ENCODE measurements around the gene TMEM54. TPM values are rescaled to one million over a fixed set of nuclear protein-coding genes. Genes with fewer than 3 reads are reported as not detected.

Gene TMEM54
- total and polyA plus RNA-seq, 2 donors (not counting 1 experiment from before 2014, with no cell fraction given): 0.13 TPM; not detected in 1

GRCh38 chr1:32891241-32891570 is 10.0 kb downstream of the TMEM54 start:
- ChIA-PET CTCF (interaction anchor here (0.9 to 4.2 kb wide), 2 partner anchors 16 to 179 kb away, joined by 3 to 14 read pairs; no protein-coding TSS in a partner anchor), POLR2A (no interaction called here)
- no peak for DNase-seq
- H3K27ac Mint-ChIP-seq: no peak overlapping the region
- 100% methylated on average over 1 of the region's 1 CpG for WGBS (ENCODE audit: insufficient coverage)
- H3K27me3 ChIP-seq (replicated peaks in 1 of 4; ENCODE audit: control extremely low read depth in 1 of 4, control insufficient read depth in 3 of 4, insufficient read depth in 4 of 4, low read length in 3 of 4): peaks cover 0 to 89% (median 44%) of the 10 kb centered on the region in 4 experiments
- H3K4me3 ChIP-seq (ENCODE audit: control extremely low read depth in 1 of 5, extremely low read depth in 1 of 5, insufficient read depth in 1 of 5, low read depth in 2 of 5, low read length in 4 of 5): no peak overlapping the region
- H3K4me3 Mint-ChIP-seq: no peak overlapping the region
- H3K9me3 ChIP-seq (ENCODE audit: control extremely low read depth in 1 of 3, control insufficient read depth in 2 of 3, insufficient read depth in 1 of 3, low read length in 2 of 3): peaks cover 0 to 17% (median 0%) of the 10 kb centered on the region in 3 donors
- no peaks in the 10 kb centered on the region for H4K20me1 ChIP-seq (ENCODE audit: control insufficient read depth, insufficient read depth, low read length, poor library complexity, severe bottlenecking)
- intact Hi-C loops (cut with micrococcal nuclease): no loop called here
- peaks cover 71% of the 10 kb centered on the region for H3K27me3 Mint-ChIP-seq
- no peak for TF ChIP-seq EZH2 (IDR thresholded peaks at IDR 0.05; ENCODE audit: borderline replicate concordance, insufficient read depth, low read depth, low read length, poor library complexity, severe bottlenecking)
- TF ChIP-seq, protein P1, sequence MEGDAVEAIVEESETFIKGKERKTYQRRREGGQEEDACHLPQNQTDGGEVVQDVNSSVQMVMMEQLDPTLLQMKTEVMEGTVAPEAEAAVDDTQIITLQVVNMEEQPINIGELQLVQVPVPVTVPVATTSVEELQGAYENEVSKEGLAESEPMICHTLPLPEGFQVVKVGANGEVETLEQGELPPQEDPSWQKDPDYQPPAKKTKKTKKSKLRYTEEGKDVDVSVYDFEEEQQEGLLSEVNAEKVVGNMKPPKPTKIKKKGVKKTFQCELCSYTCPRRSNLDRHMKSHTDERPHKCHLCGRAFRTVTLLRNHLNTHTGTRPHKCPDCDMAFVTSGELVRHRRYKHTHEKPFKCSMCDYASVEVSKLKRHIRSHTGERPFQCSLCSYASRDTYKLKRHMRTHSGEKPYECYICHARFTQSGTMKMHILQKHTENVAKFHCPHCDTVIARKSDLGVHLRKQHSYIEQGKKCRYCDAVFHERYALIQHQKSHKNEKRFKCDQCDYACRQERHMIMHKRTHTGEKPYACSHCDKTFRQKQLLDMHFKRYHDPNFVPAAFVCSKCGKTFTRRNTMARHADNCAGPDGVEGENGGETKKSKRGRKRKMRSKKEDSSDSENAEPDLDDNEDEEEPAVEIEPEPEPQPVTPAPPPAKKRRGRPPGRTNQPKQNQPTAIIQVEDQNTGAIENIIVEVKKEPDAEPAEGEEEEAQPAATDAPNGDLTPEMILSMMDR (IDR thresholded peaks at IDR 0.05): no peak
- H3K9ac ChIP-seq (ENCODE audit: low read length): no peak overlapping the region
- H3K4me2 ChIP-seq (replicated peaks; ENCODE audit: low read depth, low read length, poor library complexity, severe bottlenecking): no peak overlapping the region
- ATAC-seq (ENCODE audit: low read depth): no peak
- no peak overlapping the region for H2AFZ ChIP-seq (ENCODE audit: insufficient read depth, low read depth, low read length, poor library complexity, severe bottlenecking)
- no peaks in the 10 kb centered on the region for H3K79me2 ChIP-seq (ENCODE audit: control insufficient read depth, insufficient read depth, low read length)
- peaks cover 21% of the 10 kb centered on the region for H3K4me1 Mint-ChIP-seq
- H3K9me3 Mint-ChIP-seq (ENCODE audit: insufficient read depth): no peaks in the 10 kb centered on the region
- H3K27ac ChIP-seq (ENCODE audit: low read length in 2 of 2): no peak overlapping the region
- H3K36me3 ChIP-seq (replicated peaks in 1 of 2; ENCODE audit: control extremely low read depth in 1 of 2, control insufficient read depth in 1 of 2, extremely low read depth in 1 of 2, insufficient read depth in 2 of 2, low read length in 1 of 2): no peaks in the 10 kb centered on the region
- peaks cover 22 to 28% of the 10 kb centered on the region in 2 donors for H3K4me1 ChIP-seq (ENCODE audit: control insufficient read depth in 2 of 2, insufficient read depth in 2 of 2, low read length in 2 of 2)

- Mint-ChIP-seq H3K4me1 (peaks cover 22% of the 10 kb centered on the region), H3K4me3 (no peak overlapping the region), H3K9me3 (ENCODE audit: insufficient read depth) (no peaks in the 10 kb centered on the region), H3K27ac (no peak overlapping the region), H3K27me3 (peaks cover 69% of the 10 kb centered on the region)
- intact Hi-C loops (cut with micrococcal nuclease): no loop called here
- H3K36me3 ChIP-seq (replicated peaks in 1 of 2; ENCODE audit: control extremely low read depth in 1 of 2, control insufficient read depth in 1 of 2, extremely low read depth in 1 of 2, insufficient read depth in 2 of 2, low read length in 1 of 2): no peaks in the 10 kb centered on the region
- peaks cover 0 to 90% (median 46%) of the 10 kb centered on the region in 4 experiments for H3K27me3 ChIP-seq (replicated peaks in 1 of 4; ENCODE audit: control extremely low read depth in 1 of 4, control insufficient read depth in 3 of 4, insufficient read depth in 4 of 4, low read length in 3 of 4)
- H3K27ac ChIP-seq (ENCODE audit: low read length in 2 of 2): no peak overlapping the region
- H4K20me1 ChIP-seq (ENCODE audit: control insufficient read depth, insufficient read depth, low read length, poor library complexity, severe bottlenecking): no peaks in the 10 kb centered on the region
- H3K9me3 ChIP-seq (ENCODE audit: control extremely low read depth in 1 of 3, control insufficient read depth in 2 of 3, insufficient read depth in 1 of 3, low read length in 2 of 3): peaks cover 0 to 17% (median 0%) of the 10 kb centered on the region in 3 donors
- H3K4me1 ChIP-seq (ENCODE audit: control insufficient read depth in 2 of 2, insufficient read depth in 2 of 2, low read length in 2 of 2): peaks cover 22 to 28% of the 10 kb centered on the region in 2 donors
- ATAC-seq (ENCODE audit: low read depth): no peak
- ChIA-PET POLR2A (no interaction called here), CTCF (interaction anchor here (0.9 to 1.1 kb wide), 2 partner anchors 8 to 179 kb away, joined by 3 read pairs; no protein-coding TSS in a partner anchor)
- TF ChIP-seq, protein P1 (IDR thresholded peaks at IDR 0.05): no peak
- no peak for TF ChIP-seq EZH2 (IDR thresholded peaks at IDR 0.05; ENCODE audit: borderline replicate concordance, insufficient read depth, low read depth, low read length, poor library complexity, severe bottlenecking)
- no peak for DNase-seq
- H2AFZ ChIP-seq (ENCODE audit: insufficient read depth, low read depth, low read length, poor library complexity, severe bottlenecking): no peak overlapping the region
- 93% methylated on average over 6 of the region's 7 CpGs for WGBS (ENCODE audit: insufficient coverage)
- H3K4me3 ChIP-seq (ENCODE audit: control extremely low read depth in 1 of 5, extremely low read depth in 1 of 5, insufficient read depth in 1 of 5, low read depth in 2 of 5, low read length in 4 of 5): no peak overlapping the region
- no peak overlapping the region for H3K4me2 ChIP-seq (replicated peaks; ENCODE audit: low read depth, low read length, poor library complexity, severe bottlenecking)
- no peak overlapping the region for H3K9ac ChIP-seq (ENCODE audit: low read length)
- no peaks in the 10 kb centered on the region for H3K79me2 ChIP-seq (ENCODE audit: control insufficient read depth, insufficient read depth, low read length)
Measured at GRCh38 chr1:32890516-32891240, 10.5 kb downstream of the TMEM54 start.
